CD8-positive, alpha-beta memory T cell (primary cell): ENCODE results near the gene IQCE. TPM values are rescaled to one million over a fixed set of nuclear protein-coding genes. Genes with fewer than 3 reads are reported as not detected.

ENCODE experiments used
- CTCF ChIA-PET: fragments of 350-600 bp; sonication (Branson Sonifier 250); formaldehyde crosslinking; loops from one replicate; lab custom pipeline; 2021; ENCODE audit warnings: antibody characterized with exemption; lab: Charles Lee
- POLR2A ChIA-PET: fragments of 350-600 bp; sonication (Branson Sonifier 250); formaldehyde crosslinking; loops from one replicate; lab custom pipeline; 2021; ENCODE audit warnings: antibody characterized with exemption; lab: Charles Lee
- DNase-seq, 5 donors: peaks; one replicate each; pipeline versions ENCODE4 v3.0.0 to v3.0.0-alpha.2; 2020 to 2022; ENCODE audit warnings: mixed read lengths in 1 of 5
- H3K27ac ChIP-seq: one replicate; pipeline ENCODE4 v1.7.0; 2013; ENCODE audit warnings: low read depth, mild to moderate bottlenecking, low read length, moderate library complexity
- H3K27me3 ChIP-seq: 2 replicates; pipeline ENCODE4 v1.7.0; 2013; ENCODE audit warnings: low read length, mild to moderate bottlenecking; ENCODE audit not compliant: insufficient read depth, poor library complexity, severe bottlenecking
- H3K36me3 ChIP-seq: 2 replicates; pipeline ENCODE4 v1.7.0; 2013; ENCODE audit warnings: mild to moderate bottlenecking, low read length, moderate library complexity; ENCODE audit not compliant: insufficient read depth
- H3K4me1 ChIP-seq: 2 replicates; pipeline ENCODE4 v1.7.0; 2013; ENCODE audit warnings: mild to moderate bottlenecking, low read length, moderate library complexity; ENCODE audit not compliant: insufficient read depth
- H3K4me3 ChIP-seq: 2 replicates; pipeline ENCODE4 v1.7.0; 2013; ENCODE audit warnings: mild to moderate bottlenecking, low read length
- H3K9me3 ChIP-seq: 2 replicates; pipeline ENCODE4 v1.7.0; 2013; ENCODE audit warnings: mild to moderate bottlenecking, low read length
- H3K27ac Mint-ChIP-seq, 8 donors: one replicate each; pipeline ENCODE4 v1.8.0; 2020 to 2021; ENCODE audit warnings: mixed read lengths in 8 of 8, mild to moderate bottlenecking in 6 of 8, inconsistent platforms in 3 of 8, moderate library complexity in 3 of 8
- H3K27me3 Mint-ChIP-seq, 2 donors: one replicate each; pipeline ENCODE4 v1.8.0; 2020 to 2021; ENCODE audit warnings: mixed read lengths in 2 of 2, mild to moderate bottlenecking in 1 of 2, moderate library complexity in 1 of 2
- H3K36me3 Mint-ChIP-seq, 3 donors: one replicate each; pipeline ENCODE4 v1.8.0; 2020 to 2021; ENCODE audit warnings: mixed read lengths in 3 of 3, inconsistent platforms in 1 of 3, mild to moderate bottlenecking in 1 of 3
- H3K4me1 Mint-ChIP-seq, 3 donors: one replicate each; pipeline ENCODE4 v1.8.0; 2020 to 2021; ENCODE audit warnings: mixed read lengths in 3 of 3, inconsistent platforms in 1 of 3, mild to moderate bottlenecking in 1 of 3
- H3K4me3 Mint-ChIP-seq, 7 donors: one replicate each; pipeline ENCODE4 v1.8.0; 2020 to 2021; ENCODE audit warnings: mixed read lengths in 7 of 7, mild to moderate bottlenecking in 6 of 7, moderate library complexity in 4 of 7, inconsistent platforms in 2 of 7
- H3K9me3 Mint-ChIP-seq, 5 donors: one replicate each; pipeline ENCODE4 v1.8.0; 2020 to 2022; ENCODE audit warnings: mixed read lengths in 5 of 5, mild to moderate bottlenecking in 3 of 5, moderate library complexity in 2 of 5, inconsistent platforms in 1 of 5
- polyA plus RNA-seq: library from polyadenylated mRNA; unstranded; fragments of 300-500 nt; fragmentation: Illumina TruSeq; gene quantifications from one replicate; pipeline ENCODE4 v1.2.3, GENCODE V29; 2021
- total RNA-seq, 2 experiments: library from RNA; stranded (reverse); gene quantifications; one replicate each; pipeline ENCODE4 v1.2.3, GENCODE V29; 2021

Gene IQCE
- total and polyA plus RNA-seq, 3 experiments from 2014 or later = 4.1 to 10.4 (median 9.6) TPM

DNA sequence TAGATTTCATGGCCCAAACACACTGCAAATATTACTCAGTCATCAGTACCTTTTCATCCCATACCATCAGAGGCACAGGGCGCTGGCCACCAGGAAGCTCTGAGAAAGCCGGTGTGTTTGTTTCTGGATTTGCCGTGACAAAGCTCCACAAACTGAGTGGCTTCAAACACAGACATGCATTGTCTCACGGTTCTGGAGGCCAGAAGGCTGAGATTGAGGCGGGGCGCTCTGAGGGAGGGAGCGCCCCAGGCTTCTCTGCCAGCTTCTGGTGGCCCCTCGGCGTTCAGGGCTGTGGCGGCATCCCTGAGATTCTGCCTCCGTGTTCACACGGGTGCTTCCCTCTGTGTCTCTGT lies 69.3 kb downstream of the IQCE start:
- Histone ChIP-seq H3K27ac (no peak overlapping the region), H3K36me3 (no peaks in the 10 kb centered on the region), H3K9me3 (no peaks in the 10 kb centered on the region), H3K4me3 (no peak overlapping the region), H3K4me1 (peaks cover 15% of the 10 kb centered on the region), H3K27me3 (no peaks in the 10 kb centered on the region)
- H3K4me3 Mint-ChIP-seq = no peak overlapping the region
- no peak overlapping the region for H3K27ac Mint-ChIP-seq
- no peaks in the 10 kb centered on the region for H3K9me3 Mint-ChIP-seq
- H3K4me1 Mint-ChIP-seq = peaks cover 6 to 11% (median 7%) of the 10 kb centered on the region in 3 donors
- H3K27me3 Mint-ChIP-seq = peaks cover 0 to 10% of the 10 kb centered on the region in 2 donors
- H3K36me3 Mint-ChIP-seq = no peaks in the 10 kb centered on the region
- POLR2A ChIA-PET = no interaction called here
- CTCF ChIA-PET = no interaction called here
- DNase-seq = no peak

- CTCF ChIA-PET = interaction anchor here (1.3 kb wide), 1 partner anchor 81 kb away, joined by 5 read pairs; no protein-coding TSS in a partner anchor
- H3K36me3 ChIP-seq = no peaks in the 10 kb centered on the region
- POLR2A ChIA-PET = no interaction called here
- Mint-ChIP-seq H3K4me1 (peaks cover 12 to 19% (median 13%) of the 10 kb centered on the region in 3 donors), H3K4me3 (no peak overlapping the region), H3K27me3 (peaks cover 0 to 10% of the 10 kb centered on the region in 2 donors), H3K9me3 (no peaks in the 10 kb centered on the region), H3K27ac (no peak overlapping the region), H3K36me3 (no peaks in the 10 kb centered on the region)
- peaks cover 23% of the 10 kb centered on the region for H3K4me1 ChIP-seq
- no peak overlapping the region for H3K4me3 ChIP-seq
- no peak overlapping the region for H3K27ac ChIP-seq
- no peaks in the 10 kb centered on the region for H3K27me3 ChIP-seq
- no peaks in the 10 kb centered on the region for H3K9me3 ChIP-seq
- no peak for DNase-seq
Measured at GRCh38 chr7:2628891-2629290, 70.1 kb downstream of the IQCE start.

DNA sequence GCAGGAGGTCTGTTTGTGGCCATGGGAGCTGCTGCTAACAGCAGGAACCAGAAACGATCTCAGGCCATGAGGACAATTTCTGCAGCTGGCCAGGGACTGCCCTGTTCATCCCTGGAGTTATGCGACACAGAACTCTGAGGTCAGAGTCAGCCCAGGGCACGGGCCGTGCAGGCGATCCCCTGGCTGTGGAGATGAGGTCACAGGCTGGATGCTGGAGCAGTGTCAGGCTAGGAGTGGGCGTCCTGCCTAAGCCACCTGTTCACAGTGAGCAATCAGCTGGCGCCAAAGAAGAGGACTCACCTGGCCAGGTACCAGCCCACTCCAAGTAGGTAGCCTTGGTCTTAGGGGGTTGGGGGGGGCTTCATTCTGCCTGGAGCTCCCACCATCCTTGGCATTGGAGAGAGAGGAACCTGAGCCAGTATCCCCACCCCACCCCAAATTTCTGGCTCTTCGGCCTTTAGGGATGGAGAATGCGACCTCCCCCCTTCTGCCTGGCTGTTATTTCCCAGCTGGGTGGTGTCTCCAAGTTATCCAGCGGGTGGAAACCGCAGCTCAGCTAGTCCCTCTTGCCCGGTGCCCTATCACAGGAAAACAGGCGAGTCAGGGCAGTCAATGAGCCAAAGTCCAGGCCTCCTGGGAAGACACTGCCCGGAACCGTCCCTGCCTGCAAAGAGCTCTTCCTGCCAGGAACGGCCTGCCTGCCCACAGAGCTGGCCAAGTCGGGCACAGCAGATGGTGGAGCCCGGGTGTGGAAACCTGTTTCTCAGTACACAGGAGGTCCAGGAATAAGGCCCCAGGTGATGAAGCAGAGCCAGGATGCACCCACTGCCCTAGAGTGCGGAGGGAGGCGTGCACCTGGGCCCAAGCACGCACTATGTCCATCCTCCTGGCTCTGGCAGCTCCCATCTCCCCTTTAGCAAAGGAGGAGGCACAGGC lies 71.2 kb downstream of the IQCE start:
- Mint-ChIP-seq H3K27ac (peak overlapping the region in 1 of 8 donors; percentile 60), H3K4me1 (peaks cover 15 to 24% (median 17%) of the 10 kb centered on the region in 3 donors), H3K9me3 (no peaks in the 10 kb centered on the region), H3K4me3 (peak overlapping the region in 1 of 7 donors; percentile 34), H3K27me3 (peaks cover 0 to 10% of the 10 kb centered on the region in 2 donors), H3K36me3 (no peaks in the 10 kb centered on the region)
- Histone ChIP-seq H3K36me3 (no peaks in the 10 kb centered on the region), H3K4me3 (no peak overlapping the region), H3K27me3 (no peaks in the 10 kb centered on the region), H3K4me1 (peaks cover 26% of the 10 kb centered on the region), H3K27ac (no peak overlapping the region), H3K9me3 (no peaks in the 10 kb centered on the region)
- no peak for DNase-seq
- POLR2A ChIA-PET = no interaction called here
- CTCF ChIA-PET = interaction anchor here (1.3 kb wide), 1 partner anchor 80 kb away, joined by 5 read pairs; no protein-coding TSS in a partner anchor

GRCh38 chr7:2631946-2632732 lies 73.4 kb downstream of the IQCE start, which contains the start of gene TTYH3:
Gene TTYH3 (plus strand): TSS chr7:2631986. CDS start chr7:2632156, 170 bp downstream.
- DNase-seq = no peak
- H3K4me3 Mint-ChIP-seq = peak within 1 kb of the TSS; percentile 83 to 92 (median 88)
- H3K27me3 Mint-ChIP-seq = peaks cover 0 to 4% of the 10 kb centered on the region in 2 donors
- Histone ChIP-seq H3K9me3 (no peaks in the 10 kb centered on the region), H3K27me3 (no peaks in the 10 kb centered on the region), H3K27ac (peak within 1 kb of the TSS; percentile 65), H3K36me3 (no peaks in the 10 kb centered on the region), H3K4me1 (peaks cover 26% of the 10 kb centered on the region), H3K4me3 (peak within 1 kb of the TSS; percentile 78)
- ChIA-PET POLR2A (interaction anchor here (0.5 to 1.9 kb wide), 3 partner anchors 9 to 13 kb away, joined by 3 to 10 read pairs (median 5); no protein-coding TSS in a partner anchor), CTCF (interaction anchor here (1.3 to 1.5 kb wide), 3 partner anchors 11 to 78 kb away, joined by 3 to 7 read pairs (median 4); no protein-coding TSS in a partner anchor)
- peaks cover 17 to 33% (median 17%) of the 10 kb centered on the region in 3 donors for H3K4me1 Mint-ChIP-seq
- H3K36me3 Mint-ChIP-seq = no peaks in the 10 kb centered on the region
- H3K9me3 Mint-ChIP-seq = no peaks in the 10 kb centered on the region
- peak within 1 kb of the TSS in 7 of 8 donors; percentile 32 to 91 (median 81) for H3K27ac Mint-ChIP-seq

DNA sequence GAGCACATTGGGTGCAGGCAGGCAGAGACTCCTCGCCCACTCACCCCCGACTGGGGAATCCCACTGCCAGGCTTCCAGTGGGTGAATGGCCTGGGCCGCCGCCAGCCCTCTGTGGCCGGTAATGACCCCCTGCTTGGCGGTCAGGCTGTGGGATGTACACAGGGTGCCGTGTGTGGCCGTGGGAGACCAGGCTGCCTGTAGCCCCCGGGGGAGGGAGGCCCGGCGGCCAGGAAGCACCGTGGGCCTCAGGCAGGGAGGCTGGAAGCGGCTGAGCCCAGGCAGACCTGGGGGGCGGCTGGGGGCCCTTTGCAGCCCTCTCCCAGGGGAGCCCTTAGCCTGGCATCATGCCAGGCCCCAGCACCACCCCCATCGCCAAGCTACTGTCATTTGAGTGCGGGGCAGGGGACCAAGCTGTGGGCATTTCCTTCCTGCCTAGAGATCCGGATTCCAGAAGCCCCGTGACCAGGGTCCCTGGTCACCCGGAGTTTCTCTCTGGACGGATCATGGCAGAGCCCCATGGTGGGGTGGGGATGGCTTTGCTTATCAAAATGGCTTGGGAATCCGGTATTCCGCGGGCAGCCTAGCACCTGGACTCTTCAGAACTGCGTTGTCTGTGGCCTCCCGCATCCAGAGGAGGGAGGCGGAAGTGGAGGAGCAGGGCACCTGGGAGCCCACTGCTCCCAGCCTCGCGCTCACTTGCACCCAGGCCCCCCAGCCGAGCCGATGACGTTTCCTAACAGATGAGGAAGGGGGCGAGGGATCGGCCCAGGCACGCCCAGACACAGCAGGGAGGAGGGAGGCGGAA lies 74.2 kb downstream of the IQCE start:
- Histone ChIP-seq H3K27ac (peak overlapping the region; percentile 59), H3K27me3 (no peaks in the 10 kb centered on the region), H3K4me1 (peaks cover 26% of the 10 kb centered on the region), H3K9me3 (no peaks in the 10 kb centered on the region), H3K36me3 (no peaks in the 10 kb centered on the region), H3K4me3 (peak overlapping the region; percentile 78)
- H3K9me3 Mint-ChIP-seq = no peaks in the 10 kb centered on the region
- ChIA-PET POLR2A (interaction anchor here (0.5 kb wide), 1 partner anchor 10 kb away, joined by 5 read pairs; no protein-coding TSS in a partner anchor), CTCF (no interaction called here)
- H3K27ac Mint-ChIP-seq = peak overlapping the region; percentile 38 to 88 (median 78)
- peak overlapping the region; percentile 83 to 92 (median 88) for H3K4me3 Mint-ChIP-seq
- H3K36me3 Mint-ChIP-seq = no peaks in the 10 kb centered on the region
- H3K4me1 Mint-ChIP-seq = peaks cover 17 to 33% (median 17%) of the 10 kb centered on the region in 3 donors
- peak in 4 of 5 donors; percentile 21 to 62 (median 36) for DNase-seq
- peaks cover 0 to 2% of the 10 kb centered on the region in 2 donors for H3K27me3 Mint-ChIP-seq

- H3K36me3 Mint-ChIP-seq = no peaks in the 10 kb centered on the region
- H3K4me1 ChIP-seq = peaks cover 26% of the 10 kb centered on the region
- no peaks in the 10 kb centered on the region for H3K27me3 Mint-ChIP-seq
- no peak for DNase-seq
- CTCF ChIA-PET = no interaction called here
- peak overlapping the region in 7 of 8 donors; percentile 51 to 86 (median 78) for H3K27ac Mint-ChIP-seq
- H3K4me1 Mint-ChIP-seq = peaks cover 17 to 33% (median 17%) of the 10 kb centered on the region in 3 donors
- H3K4me3 Mint-ChIP-seq = peak overlapping the region; percentile 83 to 92 (median 88)
- POLR2A ChIA-PET = interaction anchor here (0.6 kb wide), 2 partner anchors 31 to 1818 kb away, joined by 3 read pairs; no protein-coding TSS in a partner anchor
- H3K4me3 ChIP-seq = peak overlapping the region; percentile 78
- H3K9me3 Mint-ChIP-seq = no peaks in the 10 kb centered on the region
- H3K36me3 ChIP-seq = no peaks in the 10 kb centered on the region
- H3K9me3 ChIP-seq = no peaks in the 10 kb centered on the region
- peak overlapping the region; percentile 43 for H3K27ac ChIP-seq
- no peaks in the 10 kb centered on the region for H3K27me3 ChIP-seq
Measured at GRCh38 chr7:2633538-2634266, 74.9 kb downstream of the IQCE start.
